GM19467 (cell line): ENCODE results near the gene ELL2.

Source experiments
- ATAC-seq: cut with Tn5 transposase; IDR thresholded peaks from one replicate; pipeline ENCODE4 v1.9.1; 2021; ENCODE audit warnings: mild to moderate bottlenecking, moderate library complexity; ENCODE audit not compliant: unreplicated experiment

ELL2 gene

GRCh38 chr5:95884017-95884325 lies 77.7 kb downstream of the ELL2 start:
- ATAC-seq = no peak

GRCh38 chr5:95883185-95884016 lies 78.2 kb downstream of the ELL2 start:
- no peak for ATAC-seq

- ATAC-seq = no peak
These were observed 79.8 kb downstream of the ELL2 start for GRCh38 chr5:95881833-95882232.

GRCh38 chr5:95880081-95880926 lies 81.3 kb downstream of the ELL2 start:
- no peak for ATAC-seq

- ATAC-seq = no peak
These were observed 82.0 kb downstream of the ELL2 start for GRCh38 chr5:95879661-95880060.

GRCh38 chr5:95878417-95879323 lies 83.0 kb downstream of the ELL2 start:
- no peak for ATAC-seq

- ATAC-seq = no peak
These were observed 84.9 kb downstream of the ELL2 start for GRCh38 chr5:95876782-95877181.

- no peak for ATAC-seq
These were observed 87.4 kb downstream of the ELL2 start for GRCh38 chr5:95874246-95874645.

GRCh38 chr5:95873351-95873750 lies 88.3 kb downstream of the ELL2 start:
- no peak for ATAC-seq

GRCh38 chr5:95872346-95873268 lies 89.0 kb downstream of the ELL2 start:
- ATAC-seq = no peak

GRCh38 chr5:95871146-95871806 lies 90.4 kb downstream of the ELL2 start:
- no peak for ATAC-seq

- ATAC-seq = peak; percentile 64
These were observed 91.5 kb downstream of the ELL2 start for GRCh38 chr5:95870105-95870672.

- peak; percentile 34 for ATAC-seq
These were observed 92.3 kb downstream of the ELL2 start for GRCh38 chr5:95869173-95869855.

- no peak for ATAC-seq
These were observed 93.5 kb downstream of the ELL2 start for GRCh38 chr5:95868136-95868535.

- no peak for ATAC-seq
These were observed 95.1 kb downstream of the ELL2 start for GRCh38 chr5:95866435-95867040.

GRCh38 chr5:95864944-95865504 lies 96.6 kb downstream of the ELL2 start:
- no peak for ATAC-seq

- ATAC-seq = no peak
These were observed 97.2 kb downstream of the ELL2 start for GRCh38 chr5:95864456-95864855.

GRCh38 chr5:95863383-95863757 lies 98.3 kb downstream of the ELL2 start:
- ATAC-seq = no peak
